IPS DF 19.7 (cell line): Measurements from ENCODE around the gene THBS2.
A peak's percentile ranks its signal among the peaks of the same experiment; 100 is the strongest.
"Not testable (repeated sequence)": the region's sequence is repeated elsewhere in the genome, so short reads cannot be mapped to it uniquely, and the experiment has no call there.

Experiments
- DNase-seq: peaks from one replicate; pipeline ENCODE4 v3.0.0-alpha.2; 2013; ENCODE audit warnings: low read depth, low spot score

The THBS2 gene

DNA sequence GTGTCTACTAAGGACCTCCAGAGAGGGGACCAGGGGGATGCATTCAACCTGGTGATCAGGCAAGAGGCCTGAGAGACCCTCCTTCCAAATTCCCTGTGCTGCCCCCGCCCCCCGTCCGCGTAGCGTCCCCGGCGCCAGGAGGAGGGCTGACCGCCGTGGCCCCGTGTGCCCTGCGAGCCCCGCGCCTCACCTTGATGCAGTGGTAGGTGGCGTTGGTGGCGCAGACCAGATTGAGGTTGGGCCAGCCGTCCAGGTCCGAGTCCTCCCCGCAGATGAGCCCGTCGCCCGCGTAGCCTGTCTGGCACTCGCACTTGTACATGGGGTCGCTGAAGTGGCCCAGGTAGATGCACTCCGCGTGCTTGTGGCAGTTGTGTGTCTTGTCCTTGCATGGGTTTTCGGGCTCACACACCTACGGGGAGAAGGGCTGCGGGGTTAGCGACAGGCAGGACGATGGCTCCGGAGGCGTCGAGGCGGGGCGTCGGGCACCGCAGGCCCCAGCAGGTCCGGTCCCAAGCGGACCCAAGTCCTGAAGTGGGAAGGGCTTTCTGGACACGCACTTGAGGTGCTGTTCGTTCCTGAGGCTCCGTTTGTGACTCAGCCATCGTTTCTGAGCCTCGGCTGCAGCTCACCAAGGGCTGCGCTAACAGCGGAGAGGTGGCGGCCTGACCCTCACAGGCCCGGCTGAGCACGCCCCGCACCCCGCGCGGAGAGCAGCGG, 21.7 kb downstream of the THBS2 start:
- no peak for DNase-seq

GRCh38 chr6:169230946-169231789, 22.5 kb downstream of the THBS2 start:
- no peak for DNase-seq

GRCh38 chr6:169230322-169230665, 23.4 kb downstream of the THBS2 start:
- DNase-seq: no peak

DNA sequence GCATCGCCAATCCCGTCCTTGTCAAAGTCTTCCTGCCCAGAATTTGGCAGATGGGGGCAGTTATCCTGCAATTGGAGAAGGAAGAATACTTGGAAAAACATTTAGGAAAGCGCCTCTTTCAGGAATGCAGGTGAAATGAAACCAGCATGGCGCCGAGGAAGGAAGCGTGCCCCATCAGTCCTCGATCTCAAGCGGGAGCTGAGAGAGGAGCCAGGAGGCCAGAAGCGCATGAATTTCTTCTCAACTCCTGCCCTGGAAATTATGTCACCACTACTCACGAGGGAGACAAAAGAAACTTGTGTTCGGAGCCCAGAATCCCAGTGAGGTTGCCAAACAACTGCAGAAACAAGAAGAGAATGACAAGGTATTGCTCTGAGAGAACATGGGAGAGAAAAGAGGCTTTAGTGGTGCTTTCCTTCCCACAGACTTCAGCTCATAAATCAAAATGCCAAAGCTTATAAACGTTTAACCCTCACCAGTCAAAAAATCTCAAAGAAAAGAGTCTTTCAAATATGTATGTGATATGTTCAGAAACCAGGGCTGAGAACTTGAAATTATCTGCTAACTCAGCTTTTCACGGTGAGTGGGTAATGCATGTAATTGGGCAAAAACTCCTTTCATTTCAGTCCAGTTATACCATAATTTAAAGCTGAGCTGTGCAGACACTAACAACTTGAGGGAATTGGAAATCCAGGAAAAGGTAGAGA, 23.9 kb downstream of the THBS2 start:
- no peak for DNase-seq

DNA sequence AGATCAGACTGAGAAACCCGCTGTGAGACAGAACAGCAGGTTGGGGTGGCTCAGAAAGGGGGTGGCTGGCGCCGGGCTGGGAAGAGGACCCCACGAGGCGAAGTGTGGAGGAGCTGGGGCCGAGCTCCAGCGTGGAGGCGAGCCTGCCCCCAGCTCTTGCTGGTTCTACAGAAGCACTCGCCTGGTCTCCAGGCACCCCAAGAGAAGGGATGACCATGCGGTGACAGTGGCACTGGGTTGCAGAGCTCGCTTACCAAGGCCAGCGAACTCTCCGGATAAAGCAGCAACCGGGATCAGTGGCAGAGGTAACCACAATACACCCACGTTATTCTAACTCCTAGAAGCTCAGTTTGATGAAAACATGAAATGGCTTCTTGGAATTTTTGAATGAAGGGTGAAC, 26.5 kb downstream of the THBS2 start:
- DNase-seq: no peak

DNA sequence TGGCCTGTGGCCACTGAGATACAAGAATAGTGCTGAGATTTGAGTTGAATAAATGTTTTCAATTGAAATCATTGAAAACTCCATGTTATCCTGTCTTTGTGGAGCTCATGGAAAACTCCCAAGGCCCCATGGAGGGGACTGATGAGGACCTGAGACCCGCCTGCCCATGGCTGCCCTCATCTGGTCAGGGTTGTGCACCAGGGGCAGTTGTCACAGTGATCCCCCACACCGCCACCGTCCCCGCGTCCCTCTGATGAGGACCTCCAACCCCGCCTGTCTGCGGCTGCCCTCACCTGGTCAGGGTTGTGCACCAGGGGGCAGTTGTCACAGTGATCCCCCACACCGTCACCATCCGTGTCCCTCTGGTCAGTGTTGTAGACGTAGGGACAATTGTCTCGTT, 27.8 kb downstream of the THBS2 start:
- DNase-seq: no peak

DNA sequence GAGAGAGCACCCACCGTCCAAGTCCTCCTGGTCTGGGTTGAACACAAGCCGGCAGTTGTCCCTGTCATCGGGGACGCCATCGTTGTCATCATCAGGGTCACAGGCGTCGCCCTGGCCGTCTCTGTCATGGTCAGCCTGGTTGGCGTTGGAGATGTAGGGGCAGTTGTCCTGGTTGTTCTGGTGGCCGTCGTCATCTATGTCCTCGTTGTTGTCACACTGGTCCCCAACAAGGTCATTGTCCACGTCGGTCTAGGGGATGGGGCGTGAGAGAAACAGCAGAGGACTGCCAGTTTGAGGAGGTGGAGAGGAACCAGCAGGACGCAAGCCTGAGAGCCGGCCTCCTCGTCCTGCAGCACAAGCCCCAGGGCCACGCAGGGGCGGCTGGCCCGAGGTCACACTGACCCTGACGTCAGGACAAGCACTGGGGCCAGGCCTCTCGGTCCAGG, 28.5 kb downstream of the THBS2 start:
- no peak for DNase-seq

- DNase-seq: no peak
These were observed 28.9 kb downstream of the THBS2 start for GRCh38 chr6:169224716-169225115.

GRCh38 chr6:169224185-169224695, 29.4 kb downstream of the THBS2 start:
- DNase-seq: no peak

DNA sequence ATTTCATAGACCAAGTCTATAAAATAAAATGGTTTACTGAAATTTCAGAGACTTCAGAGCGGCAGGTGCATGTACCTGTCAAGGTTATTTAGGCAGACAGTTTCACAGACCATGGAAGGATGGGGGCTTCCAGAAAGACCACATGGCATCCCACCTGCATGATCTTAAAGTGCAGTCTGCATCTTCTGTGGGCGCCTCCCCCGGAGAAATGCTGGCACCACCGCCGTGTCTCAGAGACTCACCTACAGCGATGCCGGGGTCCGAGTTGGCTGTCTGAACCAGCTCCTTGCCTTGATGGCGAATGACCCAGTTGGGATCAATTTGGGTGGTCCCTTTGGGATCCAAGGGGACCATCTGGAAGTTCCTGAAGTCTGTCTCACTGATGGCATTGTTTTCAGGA, 30.6 kb downstream of the THBS2 start:
- no peak for DNase-seq

DNA sequence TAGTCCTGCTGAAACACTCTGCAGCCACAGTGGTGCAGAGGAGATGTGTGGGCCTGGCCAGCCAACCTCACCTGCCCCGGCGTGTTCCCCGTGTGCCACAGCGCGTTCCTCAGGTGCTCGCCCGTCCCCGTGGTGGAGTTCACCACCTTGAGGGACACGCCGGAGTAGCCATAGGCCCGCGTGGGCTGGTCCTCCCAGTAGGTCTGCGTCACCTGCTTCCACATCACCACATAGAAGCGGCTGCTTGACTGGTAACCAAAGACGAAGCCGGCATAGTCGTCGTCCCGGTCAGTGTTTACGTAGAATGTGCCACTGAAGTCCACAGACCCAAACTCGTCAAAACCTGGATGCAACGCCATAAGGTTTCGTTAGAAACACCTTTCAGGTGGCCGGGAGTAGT, 31.5 kb downstream of the THBS2 start:
- no peak for DNase-seq

DNA sequence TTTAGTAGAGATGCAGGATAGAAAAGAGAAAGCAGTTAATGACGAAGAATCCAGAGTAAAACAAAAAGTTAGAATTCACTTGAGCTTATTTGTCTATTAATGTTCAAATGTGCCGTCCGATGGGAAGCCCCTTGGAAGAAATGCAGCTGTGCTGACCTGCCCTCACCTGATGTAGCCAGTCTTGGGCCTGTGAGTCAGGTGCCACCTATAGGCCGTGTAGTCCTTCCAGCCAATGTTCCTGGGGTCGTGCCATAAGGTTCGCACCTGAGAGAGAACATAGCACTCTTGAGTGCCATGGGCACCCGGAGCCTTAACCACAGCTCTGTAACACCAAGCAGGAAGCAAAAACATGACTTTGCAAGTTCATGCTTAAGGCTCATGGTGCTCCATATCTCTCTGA, 32.4 kb downstream of the THBS2 start:
- no peak for DNase-seq

- DNase-seq: no peak
These were observed 33.3 kb downstream of the THBS2 start for GRCh38 chr6:169220068-169220964.

DNA sequence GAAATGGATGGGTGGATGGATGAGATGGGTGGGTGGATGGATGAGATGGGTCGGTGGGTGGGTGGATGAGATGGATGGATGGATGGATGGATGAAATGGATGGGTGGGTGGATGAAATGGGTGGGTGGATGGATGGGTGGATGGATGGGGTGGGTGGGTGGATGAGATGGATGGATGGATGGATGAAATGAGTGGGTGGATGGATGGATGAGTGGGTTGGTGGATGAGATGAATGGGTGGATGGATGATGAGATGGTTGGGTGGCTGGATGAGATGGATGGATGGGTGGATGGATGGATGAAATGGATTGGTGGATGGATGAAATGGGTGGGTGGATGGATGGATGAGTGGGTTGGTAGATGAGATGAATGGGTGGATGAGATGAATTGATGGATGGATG, 35.7 kb downstream of the THBS2 start:
- DNase-seq: no peak

DNA sequence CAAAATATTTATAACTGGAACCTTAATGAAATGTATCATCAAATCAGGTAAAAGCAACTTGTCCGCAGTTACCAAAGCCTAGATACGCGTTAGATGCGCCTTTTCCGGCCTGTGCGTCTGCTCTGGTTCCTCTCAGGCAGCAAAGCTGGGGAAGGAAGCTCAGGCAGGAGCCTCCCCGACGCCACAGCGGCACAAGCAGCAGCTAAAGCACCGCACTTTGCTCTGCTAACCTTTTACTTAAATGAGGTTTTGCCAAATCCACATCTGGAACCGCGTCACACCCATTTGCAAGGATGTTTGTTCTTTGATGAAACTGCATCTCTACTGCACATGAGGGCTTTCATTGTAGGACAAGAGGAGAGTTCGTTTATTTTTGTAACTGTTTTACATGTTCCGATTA, 36.8 kb downstream of the THBS2 start:
- no peak for DNase-seq

DNA sequence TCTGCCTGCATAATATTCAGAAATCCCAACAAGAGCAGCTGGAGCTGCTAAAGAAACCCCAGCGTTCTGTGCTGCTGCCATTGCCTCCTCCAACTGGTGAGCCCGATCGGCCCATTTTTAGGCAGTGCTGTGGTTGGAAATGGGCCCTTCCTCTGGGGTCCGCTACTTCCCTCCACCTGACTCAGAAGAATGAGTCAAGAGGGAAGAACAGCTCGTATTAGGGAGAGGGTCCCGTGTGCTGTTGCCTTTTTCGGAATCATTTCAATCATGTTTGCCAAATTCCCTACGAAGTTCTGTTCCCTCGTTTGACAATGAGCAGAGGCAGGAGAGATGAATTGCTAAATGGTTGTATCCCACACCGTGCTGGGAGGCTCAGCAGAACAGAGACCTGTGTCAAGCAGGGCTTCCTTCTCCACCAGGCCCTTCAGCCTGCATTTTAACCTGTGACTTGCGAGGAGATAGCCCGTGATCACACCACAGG, 38.4 kb downstream of the THBS2 start:
- no peak for DNase-seq

- not testable (repeated sequence) for DNase-seq
These were observed 38.9 kb downstream of the THBS2 start for GRCh38 chr6:169214789-169215188.

GRCh38 chr6:169213814-169214520, 39.7 kb downstream of the THBS2 start:
- DNase-seq: no peak

GRCh38 chr6:169212897-169213813, 40.5 kb downstream of the THBS2 start:
- peak; percentile 45 for DNase-seq
